ENCODE data around the gene SLCO4A1.

Gene SLCO4A1

DNA sequence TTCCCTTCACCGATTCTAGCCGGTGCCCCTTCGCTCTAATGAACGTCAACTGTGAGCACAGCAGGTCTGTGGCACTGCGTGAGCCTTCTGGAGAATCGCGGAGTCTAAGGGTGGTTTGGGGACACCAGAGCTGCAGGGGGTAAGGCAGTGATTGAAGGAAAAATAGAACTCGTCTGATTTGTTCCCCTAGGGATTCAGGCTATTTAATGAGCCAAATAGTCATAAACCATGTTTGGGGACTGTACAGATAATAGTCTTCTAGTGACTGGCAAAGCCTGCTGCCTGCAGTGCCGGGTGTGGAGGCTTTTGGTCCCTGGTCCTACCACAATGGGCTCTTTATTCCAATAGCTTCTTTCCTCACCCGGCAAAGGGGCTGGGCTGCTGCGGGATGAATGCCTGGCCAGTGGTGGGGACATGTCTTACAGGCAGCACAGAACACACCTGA lies 55.2 kb downstream of the SLCO4A1 start:
- no peak overlapping the region for H3K4me3 ChIP-seq (ENCODE audit: extremely low read depth, insufficient read depth, low read length, poor library complexity, severe bottlenecking)
- H3K27ac ChIP-seq (ENCODE audit: low read depth, low read length, severe bottlenecking): no peak overlapping the region
- 90 to 91% methylated on average over 10 to 11 of the region's 11 CpGs for WGBS, 2 experiments (ENCODE audit: insufficient coverage in 2 of 2)
- H3K36me3 ChIP-seq (ENCODE audit: control insufficient read depth, insufficient read depth, low read length): no peaks in the 10 kb centered on the region
- no peaks in the 10 kb centered on the region for H3K9me3 ChIP-seq (ENCODE audit: control insufficient read depth, low read length)
- H3K4me1 ChIP-seq (ENCODE audit: control insufficient read depth, insufficient read depth, low read length, poor library complexity, severe bottlenecking): no peaks in the 10 kb centered on the region

DNA sequence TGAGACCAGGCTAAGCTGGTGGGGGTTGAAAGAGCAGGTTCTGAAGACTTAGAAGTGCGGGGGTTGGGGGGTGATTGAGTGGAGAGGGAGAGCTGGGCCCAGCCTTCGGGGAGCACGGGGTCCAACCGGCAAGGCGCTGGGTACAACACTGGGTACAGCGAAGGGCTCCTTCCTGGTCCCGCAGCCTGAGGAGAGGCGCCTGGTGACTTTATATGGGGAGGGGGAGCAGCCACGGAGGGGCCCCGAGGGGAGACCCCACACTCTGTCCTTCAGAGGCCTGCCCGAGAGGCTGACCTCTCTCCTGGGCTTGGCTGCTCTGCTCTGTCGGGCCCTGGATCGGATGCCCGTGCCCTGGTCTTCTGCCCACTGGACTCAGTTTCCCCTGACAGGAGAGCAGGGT lies 55.9 kb downstream of the SLCO4A1 start:
- H3K27ac ChIP-seq (ENCODE audit: low read depth, low read length, severe bottlenecking): no peak overlapping the region
- no peaks in the 10 kb centered on the region for H3K9me3 ChIP-seq (ENCODE audit: control insufficient read depth, low read length)
- peaks cover 1% of the 10 kb centered on the region for H3K4me1 ChIP-seq (ENCODE audit: control insufficient read depth, insufficient read depth, low read length, poor library complexity, severe bottlenecking)
- 88 to 95% methylated on average over 11 to 14 of the region's 14 CpGs for WGBS, 2 experiments (ENCODE audit: insufficient coverage in 2 of 2)
- H3K36me3 ChIP-seq (ENCODE audit: control insufficient read depth, insufficient read depth, low read length): no peaks in the 10 kb centered on the region
- H3K4me3 ChIP-seq (ENCODE audit: extremely low read depth, insufficient read depth, low read length, poor library complexity, severe bottlenecking): no peak overlapping the region

DNA sequence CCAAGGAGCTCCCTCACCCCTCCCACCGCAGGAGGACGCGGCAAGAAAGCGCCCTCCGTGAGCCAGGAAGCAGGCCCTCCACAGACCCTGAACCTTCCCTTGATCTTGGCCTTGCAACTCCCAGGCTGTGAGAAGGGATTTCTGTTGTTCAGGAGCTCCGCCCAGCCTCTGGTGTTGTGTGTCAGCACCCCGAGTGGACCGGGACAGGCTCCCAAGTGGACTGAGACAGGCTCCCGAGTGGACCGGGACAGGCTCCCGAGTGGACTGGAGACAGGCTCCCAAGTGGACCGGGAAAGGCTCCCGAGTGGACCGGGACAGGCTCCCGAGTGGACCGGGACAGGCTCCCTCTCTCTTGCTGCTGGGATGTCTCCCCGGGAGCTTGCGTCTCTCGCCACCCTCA lies 57.0 kb downstream of the SLCO4A1 start:
- H3K27ac ChIP-seq (ENCODE audit: low read depth, low read length, severe bottlenecking): no peak overlapping the region
- H3K9me3 ChIP-seq (ENCODE audit: control insufficient read depth, low read length): no peaks in the 10 kb centered on the region
- no peaks in the 10 kb centered on the region for H3K36me3 ChIP-seq (ENCODE audit: control insufficient read depth, insufficient read depth, low read length)
- H3K4me3 ChIP-seq (ENCODE audit: extremely low read depth, insufficient read depth, low read length, poor library complexity, severe bottlenecking): no peak overlapping the region
- peaks cover 10% of the 10 kb centered on the region for H3K4me1 ChIP-seq (ENCODE audit: control insufficient read depth, insufficient read depth, low read length, poor library complexity, severe bottlenecking)
- WGBS, 2 experiments (ENCODE audit: insufficient coverage in 2 of 2): 90 to 97% methylated on average over 14 to 15 of the region's 19 CpGs

DNA sequence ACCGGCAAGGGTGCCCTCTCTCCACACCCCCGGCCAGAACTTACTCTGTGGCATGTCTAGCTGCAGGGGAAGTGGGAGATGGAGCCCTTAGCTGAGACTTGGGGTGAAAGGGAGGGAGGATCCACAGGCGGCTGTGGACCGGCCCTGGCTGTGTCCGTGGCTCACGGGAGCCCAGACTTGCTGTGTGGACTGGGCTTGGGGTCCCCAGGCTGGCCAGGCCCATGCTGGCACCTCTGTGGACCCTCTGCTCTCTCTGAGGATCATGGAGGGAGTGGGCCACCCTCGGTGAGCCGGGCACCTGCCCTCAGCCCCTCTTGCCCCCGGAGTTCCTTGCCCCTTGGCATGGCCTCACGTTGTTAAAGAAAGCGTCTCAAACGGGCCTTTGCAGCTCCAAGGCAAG lies 57.4 kb downstream of the SLCO4A1 start:
- Histone ChIP-seq H3K36me3 (ENCODE audit: control insufficient read depth, insufficient read depth, low read length) (no peaks in the 10 kb centered on the region), H3K9me3 (ENCODE audit: control insufficient read depth, low read length) (no peaks in the 10 kb centered on the region), H3K4me3 (ENCODE audit: extremely low read depth, insufficient read depth, low read length, poor library complexity, severe bottlenecking) (no peak overlapping the region), H3K4me1 (ENCODE audit: control insufficient read depth, insufficient read depth, low read length, poor library complexity, severe bottlenecking) (peaks cover 10% of the 10 kb centered on the region), H3K27ac (ENCODE audit: low read depth, low read length, severe bottlenecking) (no peak overlapping the region)
- WGBS, 2 experiments (ENCODE audit: insufficient coverage in 2 of 2): 80 to 82% methylated on average over 9 of the region's 12 CpGs

DNA sequence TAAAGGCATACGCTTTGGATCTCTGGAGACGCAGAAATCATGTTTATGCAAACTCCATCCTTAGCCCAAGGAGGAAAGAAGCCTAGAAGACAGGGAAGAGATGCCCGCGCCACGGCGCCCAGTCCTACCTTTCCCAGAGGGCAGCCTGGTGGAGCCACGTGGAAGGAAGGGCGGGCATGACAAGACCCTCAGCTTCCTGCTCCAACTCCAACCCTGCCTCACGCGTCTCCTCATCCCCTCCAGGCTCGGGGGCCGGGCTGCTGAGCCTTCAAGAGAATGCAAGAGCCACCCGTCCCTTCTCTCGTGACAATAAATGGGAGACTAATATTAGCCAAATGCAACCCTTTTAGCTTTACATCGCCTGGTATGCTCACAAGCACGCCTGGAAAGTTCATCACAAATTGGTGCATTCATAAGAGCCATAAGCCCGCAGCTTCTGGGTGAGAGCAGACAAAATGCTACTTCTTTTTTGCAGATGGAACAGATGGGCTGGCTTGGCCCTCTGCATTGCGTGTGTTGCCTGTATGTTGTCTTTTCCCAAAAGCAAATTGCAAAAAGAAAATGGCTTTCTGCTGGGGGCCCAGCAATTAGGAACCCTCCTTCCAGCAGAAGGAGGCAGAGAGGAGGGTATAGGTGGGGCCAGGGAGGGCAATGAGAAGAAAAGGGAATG lies 58.1 kb downstream of the SLCO4A1 start:
- Histone ChIP-seq H3K36me3 (ENCODE audit: control insufficient read depth, insufficient read depth, low read length) (no peaks in the 10 kb centered on the region), H3K4me3 (ENCODE audit: extremely low read depth, insufficient read depth, low read length, poor library complexity, severe bottlenecking) (no peak overlapping the region)
- WGBS, 2 experiments (ENCODE audit: insufficient coverage in 2 of 2): 93 to 95% methylated on average over 14 to 18 of the region's 18 CpGs

DNA sequence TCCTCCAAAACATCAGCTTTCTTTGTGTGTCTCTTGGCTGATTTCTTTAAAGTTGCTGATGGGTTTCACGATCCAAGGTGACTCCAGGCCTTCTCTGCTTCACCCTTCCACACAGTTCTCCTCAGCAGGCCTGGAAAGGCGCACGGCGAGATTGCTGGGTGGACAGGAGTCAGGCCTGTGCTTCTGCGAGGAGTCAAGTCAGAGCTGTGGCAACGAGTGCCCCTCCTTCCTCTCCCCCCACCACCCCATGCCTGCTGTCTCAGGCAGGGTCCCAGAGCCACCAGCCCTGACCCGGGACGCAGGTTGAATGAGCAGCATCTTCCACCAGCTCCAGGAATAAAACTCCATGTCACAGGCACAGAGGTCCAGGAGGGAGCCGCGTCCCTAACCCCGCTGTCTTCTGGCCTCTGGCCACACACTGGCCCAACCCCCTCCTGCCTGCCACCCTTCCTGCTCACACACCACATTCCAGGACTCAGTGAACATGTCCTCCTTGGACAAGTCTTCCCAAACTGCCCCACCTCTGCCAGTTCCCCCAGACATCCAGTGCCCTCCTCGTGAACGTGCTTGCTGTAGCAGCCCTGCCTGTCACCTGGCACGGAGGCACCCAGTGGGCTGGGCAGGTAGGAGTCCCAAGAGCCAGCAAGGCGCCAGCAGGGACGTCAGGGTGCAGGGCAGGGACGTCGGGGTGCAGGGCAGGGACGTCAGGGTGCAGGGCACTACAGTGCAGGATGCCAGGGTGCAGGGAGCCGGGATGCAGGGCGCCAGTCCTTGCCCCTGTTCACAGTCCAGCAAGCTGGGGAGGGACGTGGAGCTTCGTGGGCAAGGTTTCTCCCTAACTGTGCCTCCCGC lies 59.1 kb downstream of the SLCO4A1 start:
- WGBS, 2 experiments (ENCODE audit: insufficient coverage in 2 of 2): 86 to 90% methylated on average over 18 to 24 of the region's 24 CpGs
- Histone ChIP-seq H3K4me1 (ENCODE audit: control insufficient read depth, insufficient read depth, low read length, poor library complexity, severe bottlenecking) (peaks cover 10% of the 10 kb centered on the region), H3K4me3 (ENCODE audit: extremely low read depth, insufficient read depth, low read length, poor library complexity, severe bottlenecking) (no peak overlapping the region), H3K36me3 (ENCODE audit: control insufficient read depth, insufficient read depth, low read length) (no peaks in the 10 kb centered on the region), H3K27ac (ENCODE audit: low read depth, low read length, severe bottlenecking) (no peak overlapping the region), H3K9me3 (ENCODE audit: control insufficient read depth, low read length) (no peaks in the 10 kb centered on the region)

More for the DNA sequence above, 58.1 kb downstream of the SLCO4A1 start:
- Histone ChIP-seq H3K27ac (ENCODE audit: low read depth, low read length, severe bottlenecking) (no peak overlapping the region), H3K9me3 (ENCODE audit: control insufficient read depth, low read length) (no peaks in the 10 kb centered on the region), H3K4me1 (ENCODE audit: control insufficient read depth, insufficient read depth, low read length, poor library complexity, severe bottlenecking) (peaks cover 10% of the 10 kb centered on the region)

DNA sequence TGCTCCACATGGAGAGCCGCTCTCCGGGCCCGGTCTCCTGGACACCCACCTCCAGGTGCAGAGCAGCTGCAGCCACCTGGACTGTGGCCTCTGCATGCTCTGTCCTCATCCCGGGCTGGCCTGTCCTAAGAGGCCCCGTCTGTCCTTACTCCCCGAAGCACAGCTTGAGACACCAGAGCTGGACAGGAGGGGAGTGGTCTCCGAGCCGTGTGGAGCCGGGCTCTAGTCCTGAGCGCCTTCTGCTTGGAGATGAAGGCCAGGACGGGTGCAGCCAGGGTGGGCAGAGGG lies 59.7 kb downstream of the SLCO4A1 start:
- Histone ChIP-seq H3K27ac (ENCODE audit: low read depth, low read length, severe bottlenecking) (no peak overlapping the region), H3K4me3 (ENCODE audit: extremely low read depth, insufficient read depth, low read length, poor library complexity, severe bottlenecking) (no peak overlapping the region), H3K36me3 (ENCODE audit: control insufficient read depth, insufficient read depth, low read length) (no peaks in the 10 kb centered on the region), H3K9me3 (ENCODE audit: control insufficient read depth, low read length) (no peaks in the 10 kb centered on the region), H3K4me1 (ENCODE audit: control insufficient read depth, insufficient read depth, low read length, poor library complexity, severe bottlenecking) (peaks cover 10% of the 10 kb centered on the region)
- 87 to 91% methylated on average over 11 of the region's 11 CpGs for WGBS, 2 experiments (ENCODE audit: insufficient coverage in 2 of 2)

DNA sequence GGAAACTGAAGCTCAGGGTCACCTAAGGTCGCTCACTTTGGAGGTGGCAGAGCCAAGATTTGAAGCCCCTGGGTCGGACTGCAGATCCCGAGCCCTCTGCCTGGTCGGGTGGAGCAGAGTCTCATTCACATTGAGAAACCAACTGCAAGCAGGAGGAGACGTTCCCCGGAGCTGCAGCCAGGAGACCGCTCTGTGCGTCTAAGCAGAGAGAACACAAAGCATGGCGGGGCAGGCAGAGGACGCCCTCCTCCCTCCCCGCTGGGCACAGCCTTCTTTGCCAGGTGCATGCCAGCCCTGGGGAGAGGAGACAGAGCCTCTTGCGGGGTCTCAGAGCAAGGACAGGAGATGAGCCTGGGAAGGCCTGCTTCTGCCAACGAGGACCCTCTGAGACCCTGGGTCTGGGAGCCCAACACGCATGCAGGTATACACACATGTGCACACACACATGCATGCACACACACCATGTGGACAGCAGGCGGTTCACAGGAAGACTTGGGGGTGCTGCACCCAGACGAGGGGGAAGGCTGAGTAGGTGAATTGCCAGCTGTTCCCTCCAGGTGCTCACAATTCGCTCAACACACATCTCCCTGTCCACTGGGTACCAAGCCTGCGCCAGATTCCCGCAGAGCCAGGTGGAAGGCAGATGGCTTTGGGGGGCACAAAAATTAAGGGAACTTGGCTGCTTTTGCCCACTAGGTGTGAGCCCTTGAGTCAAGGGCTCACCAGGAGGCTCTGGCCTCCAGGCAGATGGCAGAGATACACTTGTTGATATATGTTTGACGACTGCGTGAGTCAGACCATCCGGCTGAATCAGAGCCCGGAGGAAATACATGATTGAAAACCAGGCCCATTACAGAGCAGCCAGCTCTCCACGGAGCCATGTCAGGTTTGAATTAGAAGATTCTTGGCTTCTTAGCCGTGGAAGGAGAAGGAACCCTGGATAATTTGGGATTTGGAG lies 60.9 kb downstream of the SLCO4A1 start:
- no peak overlapping the region for H3K4me3 ChIP-seq (ENCODE audit: extremely low read depth, insufficient read depth, low read length, poor library complexity, severe bottlenecking)
- H3K27ac ChIP-seq (ENCODE audit: low read depth, low read length, severe bottlenecking): no peak overlapping the region
- WGBS, 2 experiments (ENCODE audit: insufficient coverage in 2 of 2): 89% methylated on average over 24 of the region's 25 CpGs
- no peaks in the 10 kb centered on the region for H3K36me3 ChIP-seq (ENCODE audit: control insufficient read depth, insufficient read depth, low read length)
- no peaks in the 10 kb centered on the region for H3K9me3 ChIP-seq (ENCODE audit: control insufficient read depth, low read length)
- peaks cover 12% of the 10 kb centered on the region for H3K4me1 ChIP-seq (ENCODE audit: control insufficient read depth, insufficient read depth, low read length, poor library complexity, severe bottlenecking)

DNA sequence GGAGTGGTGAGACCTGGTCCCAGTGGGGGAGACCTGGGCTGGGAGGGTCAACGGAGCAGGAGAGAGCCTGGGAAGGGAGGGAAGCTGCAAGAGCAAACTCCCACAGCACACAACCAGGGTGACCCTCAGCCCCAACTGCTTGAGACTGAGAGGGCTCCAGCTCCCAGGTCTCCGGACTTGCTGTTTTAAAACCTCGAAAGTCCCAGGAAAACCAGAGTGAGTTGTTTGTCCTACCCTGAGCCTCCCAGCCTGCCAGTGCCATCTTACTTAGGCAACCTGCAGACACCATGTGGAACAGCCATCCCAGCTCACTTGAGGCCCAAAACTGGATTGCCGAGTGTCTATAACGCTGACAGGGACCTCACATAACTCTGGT lies 61.5 kb downstream of the SLCO4A1 start:
- no peaks in the 10 kb centered on the region for H3K9me3 ChIP-seq (ENCODE audit: control insufficient read depth, low read length)
- no peaks in the 10 kb centered on the region for H3K36me3 ChIP-seq (ENCODE audit: control insufficient read depth, insufficient read depth, low read length)
- no peak overlapping the region for H3K4me3 ChIP-seq (ENCODE audit: extremely low read depth, insufficient read depth, low read length, poor library complexity, severe bottlenecking)
- peaks cover 13% of the 10 kb centered on the region for H3K4me1 ChIP-seq (ENCODE audit: control insufficient read depth, insufficient read depth, low read length, poor library complexity, severe bottlenecking)
- H3K27ac ChIP-seq (ENCODE audit: low read depth, low read length, severe bottlenecking): no peak overlapping the region
- 97 to 98% methylated on average over 4 of the region's 5 CpGs for WGBS, 2 experiments (ENCODE audit: insufficient coverage in 2 of 2)

DNA sequence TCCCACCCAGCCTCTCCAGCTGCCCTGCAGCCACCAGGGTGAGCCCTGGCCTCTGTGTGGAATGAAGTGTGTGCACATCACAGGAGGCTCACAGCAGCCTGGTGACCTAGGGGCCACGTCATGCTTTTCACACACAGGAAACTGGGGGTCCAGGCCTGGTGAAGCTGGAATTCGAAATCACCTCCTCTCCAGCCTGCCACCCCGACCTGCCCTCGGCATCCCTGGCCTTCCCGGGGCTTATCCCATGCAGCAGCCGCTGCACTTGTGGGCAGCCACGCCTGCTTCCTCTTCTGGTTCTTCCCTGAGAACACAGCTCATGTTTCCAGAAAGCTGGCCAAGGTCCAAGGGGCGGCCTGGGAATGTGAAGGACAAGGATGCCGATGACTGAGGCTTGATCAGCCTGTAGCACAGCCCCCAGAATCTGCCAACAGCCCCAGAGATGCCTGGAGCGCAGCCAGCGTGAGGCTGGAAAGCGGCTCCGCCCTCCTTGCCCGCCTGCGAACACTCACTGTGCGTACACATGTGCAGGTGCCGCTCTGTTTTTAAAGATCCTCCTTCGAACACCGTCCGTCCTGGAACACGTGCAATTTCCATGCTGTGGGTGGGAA lies 62.1 kb downstream of the SLCO4A1 start:
- H3K36me3 ChIP-seq (ENCODE audit: control insufficient read depth, insufficient read depth, low read length): no peaks in the 10 kb centered on the region
- no peaks in the 10 kb centered on the region for H3K9me3 ChIP-seq (ENCODE audit: control insufficient read depth, low read length)
- H3K27ac ChIP-seq (ENCODE audit: low read depth, low read length, severe bottlenecking): no peak overlapping the region
- H3K4me1 ChIP-seq (ENCODE audit: control insufficient read depth, insufficient read depth, low read length, poor library complexity, severe bottlenecking): peaks cover 13% of the 10 kb centered on the region
- 85 to 88% methylated on average over 19 to 21 of the region's 21 CpGs for WGBS, 2 experiments (ENCODE audit: insufficient coverage in 2 of 2)
- H3K4me3 ChIP-seq (ENCODE audit: extremely low read depth, insufficient read depth, low read length, poor library complexity, severe bottlenecking): no peak overlapping the region
